DND-41 (cell line): ENCODE measurements around the gene KLHDC8A.
"Not testable (repeated sequence)": the region's sequence is repeated elsewhere in the genome, so short reads cannot be mapped to it uniquely, and the experiment has no call there.

ENCODE experiments used
- ATAC-seq: fragments of 200-7000 bp; cut with Tn5 transposase; 3 replicates; pipeline ENCODE4 v1.9.1; 2021; ENCODE audit warnings: low read depth; ENCODE audit not compliant: insufficient read depth
- DNase-seq: peaks from one replicate; pipeline ENCODE4 v3.0.0-alpha.2; 2020
- H2AFZ ChIP-seq: 2 replicates; pipeline ENCODE4 v1.6.0; 2012; ENCODE audit warnings: low read depth, low read length
- H3K27ac ChIP-seq: 2 replicates; pipeline ENCODE4 v1.5.1; 2012; ENCODE audit warnings: low read length, inconsistent platforms
- H3K27me3 ChIP-seq: fragments of 200-600 bp; sonication (generic); 2 replicates; pipeline ENCODE4 v1.6.0; 2012; ENCODE audit warnings: low read length, mild to moderate bottlenecking, inconsistent platforms; ENCODE audit not compliant: insufficient read depth, poor library complexity
- H3K36me3 ChIP-seq: 2 replicates; pipeline ENCODE4 v1.5.1; 2012; ENCODE audit warnings: low read length, inconsistent platforms; ENCODE audit not compliant: insufficient read depth
- H3K4me1 ChIP-seq: 2 replicates; pipeline ENCODE4 v1.5.1; 2012; ENCODE audit warnings: mild to moderate bottlenecking, low read length; ENCODE audit not compliant: insufficient read depth
- H3K4me2 ChIP-seq: 2 replicates; pipeline ENCODE4 v1.6.0; 2012; ENCODE audit warnings: mild to moderate bottlenecking, moderate library complexity, low read length, inconsistent platforms; ENCODE audit not compliant: insufficient read depth
- H3K4me3 ChIP-seq, 2 experiments: fragments of 200-600 bp in 1 of 2; shearing (Covaris generic) in 1 of 2; 2 replicates each; pipeline ENCODE4 v1.5.1; 2012 to 2016; ENCODE audit warnings: inconsistent platforms in 2 of 2, low read length in 2 of 2, mild to moderate bottlenecking in 2 of 2, low read depth in 1 of 2, moderate library complexity in 1 of 2
- H3K79me2 ChIP-seq: 2 replicates; pipeline ENCODE4 v1.6.0; 2012; ENCODE audit warnings: low read length, inconsistent platforms; ENCODE audit not compliant: insufficient read depth
- H3K9ac ChIP-seq: 2 replicates; pipeline ENCODE4 v1.6.0; 2012; ENCODE audit warnings: low read depth, mild to moderate bottlenecking, inconsistent platforms, low read length, moderate library complexity
- H3K9me3 ChIP-seq: 2 replicates; pipeline ENCODE4 v1.5.1; 2012; ENCODE audit warnings: low read length, moderate library complexity, mild to moderate bottlenecking, inconsistent platforms; ENCODE audit not compliant: insufficient read depth, severe bottlenecking
- H4K20me1 ChIP-seq: 2 replicates; pipeline ENCODE4 v1.6.0; 2012; ENCODE audit warnings: low read length; ENCODE audit not compliant: insufficient read depth
- CTCF ChIP-seq: IDR thresholded peaks from 2 replicates; pipeline ENCODE4 v1.5.1; 2012; ENCODE audit warnings: borderline replicate concordance, low read length, moderate library complexity, mild to moderate bottlenecking; ENCODE audit not compliant: poor library complexity, severe bottlenecking; ENCODE audit errors: extremely low read depth
- EZH2 ChIP-seq: IDR thresholded peaks from 3 replicates; pipeline ENCODE4 v1.6.1; 2012; ENCODE audit warnings: borderline replicate concordance, low read depth, mild to moderate bottlenecking, moderate library complexity, low read length, inconsistent platforms; ENCODE audit not compliant: severe bottlenecking

The KLHDC8A gene

GRCh38 chr1:205356440-205357139, at the start of gene KLHDC8A:
TSS of gene KLHDC8A (minus strand) at chr1:205356922. CDS start at chr1:205343604, 13,318 bp downstream.
- H3K27me3 ChIP-seq: peaks cover 23% of the 10 kb centered on the region
- no peaks in the 10 kb centered on the region for H3K9me3 ChIP-seq
- no peak within 1 kb of the TSS for H3K9ac ChIP-seq
- no peak within 1 kb of the TSS for H3K27ac ChIP-seq
- TF ChIP-seq CTCF: no peak
- no peak for TF ChIP-seq EZH2
- H2AFZ ChIP-seq: no peak within 1 kb of the TSS
- H3K79me2 ChIP-seq: no peaks in the 10 kb centered on the region
- H3K4me1 ChIP-seq: no peaks in the 10 kb centered on the region
- ATAC-seq (no peak), DNase-seq (no peak)
- H3K4me2 ChIP-seq: no peak within 1 kb of the TSS
- no peaks in the 10 kb centered on the region for H3K36me3 ChIP-seq
- no peak within 1 kb of the TSS for H3K4me3 ChIP-seq
- 0 out of 2 replicates have a peak, but pooled peaks cover 3% of the 10 kb centered on the region for H4K20me1 ChIP-seq

GRCh38 chr1:205406252-205406651, 49.5 kb upstream of the KLHDC8A start:
- not testable (repeated sequence) for H3K79me2 ChIP-seq, H3K4me1 ChIP-seq, H3K36me3 ChIP-seq, H3K4me2 ChIP-seq, H2AFZ ChIP-seq, H3K27ac ChIP-seq, DNase-seq, H4K20me1 ChIP-seq, H3K9me3 ChIP-seq, H3K27me3 ChIP-seq, H3K4me3 ChIP-seq, ATAC-seq, H3K9ac ChIP-seq

GRCh38 chr1:205404484-205404883, 47.8 kb upstream of the KLHDC8A start:
- H3K36me3 ChIP-seq, H3K27ac ChIP-seq, ATAC-seq: not testable (repeated sequence)

GRCh38 chr1:205398586-205398985, 41.9 kb upstream of the KLHDC8A start:
- Histone ChIP-seq H3K79me2 (no peaks in the 10 kb centered on the region), H3K4me3 (no peak overlapping the region), H3K4me1 (no peaks in the 10 kb centered on the region), H3K9me3 (no peaks in the 10 kb centered on the region), H3K27ac (no peak overlapping the region), H3K27me3 (peaks cover 14% of the 10 kb centered on the region), H2AFZ (no peak overlapping the region), H4K20me1 (no peaks in the 10 kb centered on the region), H3K9ac (no peak overlapping the region), H3K36me3 (no peaks in the 10 kb centered on the region), H3K4me2 (no peak overlapping the region)
- DNase-seq (no peak), ATAC-seq (no peak)
- TF ChIP-seq EZH2 (no peak), CTCF (no peak)

More at GRCh38 chr1:205404484-205404883, 47.8 kb upstream of the KLHDC8A start:
- not testable (repeated sequence) for H3K4me2 ChIP-seq, H4K20me1 ChIP-seq, H3K27me3 ChIP-seq, H3K9ac ChIP-seq, DNase-seq, H2AFZ ChIP-seq, H3K9me3 ChIP-seq, H3K4me3 ChIP-seq, H3K4me1 ChIP-seq, H3K79me2 ChIP-seq
